ENCODE results near the gene THADA.

- TF ChIP-seq CTCF (IDR thresholded peaks at IDR 0.05) (no peak), POLR2A (IDR thresholded peaks at IDR 0.05) (no peak)
Observed at GRCh38 chr2:43347746-43348145, 248.1 kb downstream of the THADA start.
